SKM-1 treated with dmso at 0.1 percent for 144 hours (cell line): ENCODE measurements around the gene UNC79.

Experiments
- DNase-seq: peaks from one replicate; lab custom pipeline; 2025; ENCODE audit not compliant: unreplicated experiment; lab: John Stamatoyannopoulos, UW

Gene UNC79

DNA sequence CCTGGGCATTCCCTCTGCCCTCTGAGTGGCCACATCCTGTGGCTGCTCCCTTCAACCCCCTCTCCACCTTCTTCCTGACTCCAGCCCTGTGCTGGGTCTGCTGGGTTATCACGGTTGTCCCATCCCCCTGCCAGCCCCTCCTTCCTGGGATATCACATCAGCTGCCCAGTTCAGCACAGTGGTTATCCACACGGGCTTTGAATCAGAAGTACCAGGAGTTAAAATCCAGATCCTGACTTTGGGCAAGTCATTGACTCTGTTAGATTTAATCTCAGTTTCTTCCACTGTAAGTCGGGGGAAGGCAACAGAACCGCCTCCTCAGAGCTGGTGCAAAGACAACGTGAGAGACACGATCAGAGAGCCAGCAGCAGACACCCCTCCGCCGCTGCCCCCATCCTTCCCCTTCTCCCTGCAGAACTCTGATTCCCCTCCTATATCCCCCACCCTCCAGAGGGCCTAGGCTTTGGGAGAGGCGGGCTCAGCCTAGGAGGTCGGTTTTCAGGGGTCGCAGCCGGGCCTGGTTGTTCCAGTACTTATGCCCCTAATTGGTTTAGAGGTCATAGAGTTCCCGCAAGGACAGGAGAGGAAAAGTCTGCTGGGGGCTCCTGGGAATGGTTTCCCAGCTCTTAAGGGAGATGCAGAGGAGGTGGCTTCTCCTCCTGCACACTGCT is 315.0 kb downstream of the UNC79 start:
- DNase-seq = no peak

DNA sequence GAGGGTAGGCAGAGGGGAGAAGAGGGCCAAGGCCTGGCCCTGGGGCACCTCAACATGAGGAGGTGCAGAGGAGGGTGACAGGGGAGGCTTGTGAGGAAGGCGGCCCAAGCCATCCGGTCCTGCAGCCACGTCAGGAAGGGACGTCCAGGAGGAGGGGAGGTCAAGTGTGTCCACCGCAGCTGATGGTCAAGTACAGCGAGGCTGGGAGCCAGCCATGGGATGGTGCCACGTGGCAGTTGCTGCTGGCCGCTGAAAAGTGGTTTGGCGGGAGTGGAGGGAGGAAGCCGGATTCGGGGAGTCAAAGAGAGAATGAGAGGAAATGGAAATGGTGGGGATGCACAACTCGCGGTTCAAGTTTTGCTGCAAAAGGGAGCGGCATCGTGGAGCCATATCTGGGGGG is 316.4 kb downstream of the UNC79 start:
- DNase-seq = no peak

- no peak for DNase-seq
Observed at GRCh38 chr14:93747560-93747959, 316.8 kb downstream of the UNC79 start.

DNA sequence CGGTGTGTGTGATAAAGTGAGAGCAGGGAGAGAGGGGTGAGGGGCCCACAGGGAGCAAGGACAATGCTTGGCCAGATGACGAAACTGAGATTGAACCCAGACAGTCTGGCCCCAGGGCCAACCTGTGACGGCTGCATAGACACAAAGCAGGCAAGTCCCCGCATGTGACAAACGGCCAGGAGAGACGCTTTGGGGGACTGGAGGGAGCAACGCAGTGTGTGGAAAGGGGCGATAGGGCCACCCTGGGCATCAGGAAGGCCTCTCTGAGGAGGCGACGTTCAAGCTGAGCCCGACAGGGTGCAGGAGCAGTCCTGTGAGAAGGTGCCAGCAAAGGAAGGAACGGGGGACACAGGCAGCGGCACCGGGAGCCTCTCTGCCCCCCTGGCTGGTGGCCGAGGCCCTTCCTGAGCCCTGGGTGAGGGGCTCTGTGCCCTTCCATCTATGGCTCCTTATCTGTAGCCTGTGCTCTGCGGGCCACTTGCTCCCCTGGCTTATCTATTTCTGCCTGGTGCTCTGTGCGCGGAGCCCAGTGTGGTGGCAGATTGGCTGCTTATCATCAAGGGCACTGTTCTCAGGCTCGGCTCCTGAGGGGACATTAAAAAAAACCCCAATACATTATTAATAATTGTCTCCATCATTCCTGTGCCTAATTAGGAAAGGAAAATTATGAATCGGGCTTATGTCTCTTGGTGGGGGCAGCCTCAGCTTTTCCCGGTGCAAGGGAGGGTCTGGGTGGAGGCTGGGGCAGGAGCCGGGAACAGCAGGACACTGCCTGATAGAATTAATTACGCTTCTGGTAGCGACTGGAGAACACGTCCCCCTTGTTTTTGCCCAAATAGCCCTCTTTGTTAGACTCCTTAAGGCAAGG is 317.7 kb downstream of the UNC79 start:
- no peak for DNase-seq

DNA sequence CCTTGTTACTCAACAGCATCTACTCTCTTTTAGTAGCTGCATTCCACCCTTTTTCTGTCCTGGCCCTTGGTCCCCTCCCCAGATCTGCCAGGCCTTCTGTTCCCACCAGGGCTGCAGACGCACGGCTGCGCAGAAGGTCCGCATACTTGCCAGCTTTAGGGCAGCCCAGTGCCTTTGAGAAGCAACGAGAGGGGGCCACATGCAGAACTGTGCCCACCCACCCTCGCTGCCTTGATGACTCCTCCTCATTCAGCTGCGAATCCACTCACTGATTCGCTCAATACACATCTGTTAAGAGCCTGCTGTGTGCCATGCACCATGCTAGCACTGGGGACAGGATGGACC is 318.3 kb downstream of the UNC79 start:
- DNase-seq = no peak

DNA sequence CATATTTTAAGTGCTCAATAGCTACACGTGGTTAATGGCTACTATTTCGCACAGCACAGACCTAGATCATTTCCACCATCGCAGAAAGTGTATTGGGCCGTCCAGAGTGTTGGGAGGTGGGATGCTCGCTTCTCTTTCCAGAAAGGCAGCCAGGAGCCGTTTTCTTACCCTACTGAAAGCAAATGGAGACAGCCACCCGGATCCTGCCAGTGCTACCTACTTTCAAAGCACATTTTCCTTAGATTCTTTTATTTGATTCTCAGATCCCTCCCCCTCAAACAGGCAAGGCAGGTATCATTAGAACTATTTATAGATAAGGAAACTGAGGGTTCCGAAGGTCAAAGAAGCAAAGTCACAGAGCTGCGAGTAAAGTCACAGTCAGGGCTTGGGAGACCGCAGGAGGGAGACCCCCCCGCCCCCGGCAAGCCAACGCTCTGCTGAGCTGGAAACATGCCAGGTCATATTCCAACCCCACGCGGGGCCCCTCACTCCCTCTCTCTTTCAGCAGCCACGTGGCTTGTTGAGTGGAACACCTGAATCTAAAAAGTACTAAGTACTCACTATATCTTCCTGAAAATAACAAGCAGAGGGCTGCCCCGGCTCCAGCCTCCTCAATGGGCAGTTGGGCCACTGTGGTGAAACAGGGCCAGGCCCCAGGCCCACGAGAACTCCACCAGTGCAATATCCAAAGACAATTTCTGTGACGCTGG is 321.4 kb downstream of the UNC79 start:
- DNase-seq = no peak

- DNase-seq = no peak
Observed at GRCh38 chr14:93752980-93753561, 322.3 kb downstream of the UNC79 start.

- no peak for DNase-seq
Observed at GRCh38 chr14:93753647-93754046, 322.9 kb downstream of the UNC79 start.

DNA sequence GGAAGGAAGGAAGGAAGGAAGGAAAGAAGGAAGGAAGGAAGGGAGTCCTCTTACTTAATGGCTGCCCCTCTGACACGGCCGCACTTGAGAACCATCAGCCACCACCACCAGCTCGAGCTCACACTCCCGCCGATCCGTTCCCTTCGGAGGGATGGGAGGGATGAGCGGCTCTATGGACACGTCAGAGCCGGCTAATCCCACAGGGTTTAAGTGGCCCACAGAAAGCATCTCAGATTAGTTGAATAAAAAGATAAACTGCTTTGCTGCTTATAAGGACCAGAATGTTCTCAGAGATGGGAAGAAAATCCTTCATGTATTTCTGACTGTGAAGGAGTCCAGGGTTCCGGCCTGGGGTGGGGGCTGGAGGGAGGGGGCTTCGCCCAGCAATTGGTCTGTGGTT is 326.5 kb downstream of the UNC79 start:
- no peak for DNase-seq
